GM19023 (cell line): Measurements from ENCODE around the gene RFX7.

ENCODE experiments used
- ATAC-seq: cut with Tn5 transposase; IDR thresholded peaks from one replicate; pipeline ENCODE4 v1.9.1; 2021; ENCODE audit warnings: mild to moderate bottlenecking, moderate library complexity; ENCODE audit not compliant: unreplicated experiment

RFX7 gene

DNA sequence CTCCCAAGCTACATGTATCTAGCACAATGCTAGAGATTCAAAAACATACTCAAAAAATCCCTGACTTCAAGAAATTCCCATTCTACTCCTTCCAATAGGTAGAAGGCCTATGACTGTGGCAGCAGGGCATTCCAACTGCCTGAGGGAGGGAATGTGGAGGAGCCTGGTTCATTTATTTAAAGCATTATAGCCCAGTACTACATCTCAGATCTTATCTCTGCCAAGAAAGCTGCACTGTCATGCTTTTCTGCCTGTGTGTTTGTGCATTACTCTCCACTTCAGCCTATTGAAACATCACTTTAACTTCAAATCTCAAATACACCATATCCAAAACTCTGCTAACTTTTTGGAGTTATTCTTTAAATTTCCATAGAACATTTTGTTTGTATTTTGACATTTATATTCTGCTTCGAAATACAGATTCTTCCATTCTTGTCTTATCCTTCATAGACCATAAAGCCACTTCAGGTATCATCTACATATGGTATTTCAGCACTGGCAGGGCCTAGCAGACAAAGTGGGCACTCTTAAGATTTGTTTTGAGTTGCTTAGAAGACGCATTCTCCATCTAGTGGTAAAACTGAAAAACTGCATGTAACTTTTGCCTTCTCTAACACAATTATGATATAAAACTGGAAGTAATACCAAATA lies 191.2 kb downstream of the RFX7 start:
- ATAC-seq, result no peak

DNA sequence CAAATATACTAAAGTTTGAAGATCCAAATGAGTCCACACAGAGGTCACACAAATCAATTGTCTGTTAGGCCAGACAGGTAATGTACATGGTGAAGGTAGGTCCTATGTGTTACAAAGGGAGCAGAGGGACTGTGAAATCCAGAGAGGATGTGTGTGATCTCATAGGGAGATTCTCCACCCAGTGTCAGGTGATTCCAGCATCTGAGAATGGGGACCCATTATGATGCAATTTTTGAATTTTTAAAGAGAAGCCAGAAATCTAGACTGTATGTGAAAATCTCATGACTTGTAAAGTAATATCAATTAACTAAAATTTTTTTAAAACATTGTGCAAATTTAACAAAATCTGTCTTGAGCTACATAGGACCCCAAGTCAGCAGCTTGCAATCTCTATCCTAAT lies 192.0 kb downstream of the RFX7 start:
- ATAC-seq, result no peak

DNA sequence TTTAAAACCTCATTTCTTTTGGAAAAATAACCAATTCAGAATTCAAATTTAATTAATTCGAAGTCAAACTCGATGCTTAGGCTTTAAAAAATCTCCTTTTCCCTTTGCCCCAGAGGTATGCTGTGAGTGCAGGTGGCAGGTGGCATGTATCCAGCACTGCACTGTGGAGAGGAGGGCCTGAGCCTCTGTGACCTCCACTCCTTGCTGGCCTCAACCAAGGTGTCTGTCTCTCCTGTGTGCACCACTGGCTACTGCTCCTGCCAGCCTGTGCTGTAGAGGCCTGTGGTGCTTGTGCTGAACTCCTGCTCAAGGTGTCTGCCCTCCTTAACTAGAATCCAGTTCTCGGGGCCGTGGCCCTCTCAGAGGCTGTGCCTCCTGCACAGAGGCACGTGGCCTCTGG lies 194.1 kb downstream of the RFX7 start:
- ATAC-seq, result no peak

- ATAC-seq, result no peak
Measured at GRCh38 chr15:56047354-56047753, 196.3 kb downstream of the RFX7 start.

GRCh38 chr15:56045068-56045748 lies 198.5 kb downstream of the RFX7 start:
- ATAC-seq, result no peak

DNA sequence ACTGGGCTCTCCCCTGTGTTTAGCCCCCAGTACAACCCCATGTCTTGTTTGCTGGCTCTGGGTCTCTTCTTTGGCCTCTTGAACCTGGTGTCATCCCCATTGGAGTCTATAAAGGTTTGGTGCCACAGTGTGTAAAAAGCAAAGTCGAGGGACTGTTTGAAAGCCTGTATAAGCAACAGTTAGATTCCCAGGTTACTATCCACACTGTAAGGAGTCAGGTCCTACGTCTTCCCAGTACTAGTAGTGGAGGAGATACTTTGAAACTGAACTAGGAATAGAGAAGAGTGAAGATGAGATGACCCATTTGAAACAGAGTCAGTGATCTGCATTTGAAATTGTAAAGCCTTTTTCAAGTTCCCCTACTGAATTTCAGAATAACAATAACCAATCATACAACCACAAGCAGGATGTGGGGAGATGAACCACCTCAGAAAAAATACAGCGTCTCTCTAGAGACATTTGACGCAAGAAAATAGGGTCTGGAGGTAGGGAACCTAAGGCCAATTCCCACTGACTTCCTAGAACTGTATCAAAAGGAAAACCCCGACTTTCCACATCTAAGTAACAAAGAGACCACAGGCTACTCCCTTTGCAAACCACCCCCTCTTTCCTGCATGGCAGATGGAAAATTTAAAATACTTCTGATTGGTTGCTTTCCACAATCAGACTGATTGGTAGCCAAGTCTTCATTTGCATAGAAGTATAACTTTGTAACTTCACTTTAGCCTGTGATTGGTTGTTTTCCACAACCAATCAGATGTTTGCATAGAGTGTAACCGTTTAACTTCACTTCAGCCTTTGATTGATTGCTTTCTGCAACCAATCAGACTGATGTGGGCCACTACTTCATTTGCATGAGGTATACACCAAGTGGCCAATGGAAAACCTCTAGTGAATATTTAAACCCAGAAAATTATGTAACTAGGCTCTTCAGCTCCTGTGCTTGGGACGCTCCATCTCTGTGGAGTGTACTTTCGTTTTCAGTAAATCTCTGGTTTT lies 200.4 kb downstream of the RFX7 start:
- ATAC-seq, result no peak

- no peak for ATAC-seq
Measured at GRCh38 chr15:56042498-56042897, 201.2 kb downstream of the RFX7 start.

- no peak for ATAC-seq
Measured at GRCh38 chr15:56042031-56042430, 201.6 kb downstream of the RFX7 start.

DNA sequence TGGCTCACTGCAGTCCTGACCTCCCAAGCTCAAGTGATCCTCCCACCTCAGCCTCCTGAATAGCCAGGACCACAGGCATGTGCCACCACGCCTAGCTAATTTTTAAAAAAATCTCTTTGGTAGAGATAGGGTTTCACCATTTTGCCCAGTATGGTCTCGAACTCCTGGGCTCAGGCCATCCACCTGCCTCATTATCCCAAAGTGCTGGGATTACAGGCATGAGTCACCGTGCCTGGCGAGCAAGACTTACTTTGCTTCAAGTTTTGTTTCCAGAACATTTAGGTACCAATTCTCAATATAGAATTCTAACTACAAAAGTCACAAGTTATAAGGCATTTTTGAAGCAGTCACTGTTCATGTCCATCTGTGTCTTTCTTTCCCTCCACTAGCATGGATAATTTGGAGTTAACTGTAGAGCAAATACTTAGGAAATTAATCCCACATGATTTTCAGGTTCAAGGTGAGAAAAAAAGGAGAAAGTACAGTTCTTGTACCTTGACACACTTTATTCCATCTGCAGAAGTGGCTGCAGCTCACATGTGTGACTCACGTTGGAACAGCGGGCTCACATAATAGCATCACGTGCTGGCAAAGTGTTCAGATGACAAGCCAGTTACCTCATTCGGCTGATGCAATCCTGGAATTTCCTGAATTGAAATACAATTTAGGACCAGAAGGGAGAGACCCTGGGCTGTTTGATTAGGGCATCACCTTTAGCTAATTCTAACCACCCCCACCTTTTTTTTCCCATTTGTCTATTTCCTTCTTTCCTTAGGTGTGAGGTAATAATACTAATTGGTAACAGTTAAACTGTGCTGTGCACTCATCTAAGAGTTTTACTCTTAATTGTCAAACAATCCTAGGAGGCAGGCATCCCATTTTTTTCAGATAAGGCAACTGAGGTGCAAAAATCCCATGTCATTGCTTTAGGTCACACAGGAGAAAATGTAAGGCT lies 203.3 kb downstream of the RFX7 start:
- no peak for ATAC-seq

DNA sequence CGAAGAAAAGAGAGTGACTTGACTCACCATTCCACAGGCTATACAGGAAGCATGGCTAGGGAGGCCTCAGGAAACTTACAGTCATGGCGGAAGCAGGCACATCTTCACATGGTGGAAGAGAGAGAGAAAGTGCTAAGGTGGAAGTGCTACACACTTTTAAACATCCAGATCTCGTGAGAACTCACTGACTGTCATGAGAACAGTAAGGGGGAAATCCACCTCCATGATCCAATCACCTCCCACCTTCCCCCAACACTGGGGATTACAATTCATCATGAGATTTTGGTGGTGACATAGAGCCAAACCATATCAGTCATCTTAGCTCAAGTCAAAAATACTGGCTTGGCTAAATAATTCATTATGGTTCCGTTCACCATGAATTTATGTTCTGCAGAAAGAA lies 205.0 kb downstream of the RFX7 start:
- no peak for ATAC-seq

- ATAC-seq, result no peak
Measured at GRCh38 chr15:56038015-56038414, 205.7 kb downstream of the RFX7 start.
